IPS DF 4.7 (cell line): ENCODE data around the gene LSM3.

ENCODE experiments used
- DNase-seq: peaks from one replicate; pipeline ENCODE4 v3.0.0-alpha.2; 2013; ENCODE audit warnings: low spot score; ENCODE audit errors: extremely low read depth

The LSM3 gene

DNA sequence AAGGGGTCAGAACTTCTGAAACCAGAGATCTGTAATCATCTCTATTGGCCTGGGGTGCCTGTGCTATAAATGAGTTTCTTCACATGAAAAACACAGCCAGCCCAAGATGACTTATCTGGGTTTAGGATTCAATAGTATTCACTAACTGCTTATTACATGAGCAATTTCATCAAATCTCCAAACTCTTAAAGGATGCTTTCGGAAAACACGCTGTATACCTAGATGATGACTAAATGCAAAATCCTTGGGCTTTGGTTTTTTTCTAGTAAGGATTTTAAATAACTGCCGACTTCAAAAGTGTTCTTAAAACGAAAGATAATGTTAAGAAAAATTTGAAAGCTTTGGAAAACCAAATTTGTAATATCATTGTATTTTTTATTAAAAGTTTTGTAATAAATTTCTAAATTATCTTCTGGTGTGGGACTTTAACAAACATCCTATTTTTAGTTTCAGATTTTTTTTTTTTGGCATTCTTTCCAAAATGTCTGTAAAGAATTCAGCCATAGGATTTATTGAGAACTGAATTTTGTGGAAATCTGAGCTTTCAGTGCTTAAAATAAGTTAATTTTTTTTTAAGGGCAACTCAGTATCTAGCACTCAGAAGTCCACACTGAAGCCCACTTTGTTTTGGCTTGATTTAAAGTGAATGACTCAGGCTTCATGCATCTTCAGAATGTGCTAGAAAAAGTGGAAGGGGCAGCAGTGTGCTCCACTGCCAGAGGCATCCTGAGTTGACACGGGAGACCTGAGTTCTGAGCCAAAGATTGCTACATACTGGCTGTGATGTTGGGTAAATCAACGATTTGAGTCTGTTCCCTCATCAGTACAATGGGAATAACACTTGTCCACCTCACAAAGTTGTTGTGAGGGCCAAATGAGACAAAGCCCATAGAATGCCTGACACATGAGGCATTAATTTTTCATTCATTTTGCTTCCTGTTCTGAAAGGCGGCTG is 35.1 kb upstream of the LSM3 start:
- DNase-seq, result no peak

DNA sequence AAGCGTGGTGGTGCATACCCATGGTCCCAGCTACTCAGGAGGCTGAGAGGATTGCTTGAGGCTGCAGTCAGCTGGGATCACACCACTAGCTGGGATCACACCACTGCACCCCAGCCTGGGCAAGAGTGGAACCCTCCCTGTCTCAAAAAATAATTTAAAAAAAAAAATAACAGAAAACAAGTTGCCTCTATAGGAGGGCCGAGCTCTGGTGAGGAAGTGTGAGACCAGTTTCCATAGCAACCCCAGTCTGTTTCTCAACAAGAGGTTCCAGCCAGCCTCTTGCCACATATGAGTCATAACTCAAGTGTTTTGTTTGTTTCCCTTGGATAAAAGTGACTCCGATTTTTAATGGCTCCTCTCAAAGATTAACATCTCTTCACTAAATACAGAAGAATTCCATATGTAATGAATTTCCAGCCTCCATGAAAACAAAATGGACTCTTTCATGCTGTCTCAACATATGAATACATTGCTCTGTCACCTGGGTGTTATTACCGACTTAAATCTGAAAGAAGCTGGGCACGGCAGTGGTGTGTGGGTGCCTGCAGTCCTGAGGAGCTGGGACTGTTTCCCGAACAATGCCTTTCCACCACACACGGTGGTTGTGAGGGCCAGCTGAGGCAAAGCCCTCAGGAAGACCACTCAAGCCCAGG is 34.1 kb upstream of the LSM3 start:
- no peak for DNase-seq

DNA sequence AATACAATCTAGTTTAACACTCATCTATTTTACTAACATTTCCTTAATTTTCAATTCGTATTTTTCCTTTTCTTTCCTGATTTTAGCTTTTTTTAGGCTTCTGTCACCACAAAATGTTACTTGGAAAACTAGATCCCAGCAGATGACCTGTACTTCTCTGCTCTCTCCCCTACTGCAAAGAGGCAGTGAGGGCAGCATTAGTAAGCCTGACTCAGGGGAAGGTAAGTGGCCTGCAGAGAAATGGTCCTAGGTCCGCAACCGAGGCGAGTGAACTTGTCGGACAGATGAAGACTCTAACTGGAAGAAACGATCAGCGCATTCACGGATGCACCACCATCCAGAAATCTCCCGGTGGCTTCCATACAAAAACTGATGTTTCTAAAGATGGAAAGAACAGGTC is 33.4 kb upstream of the LSM3 start:
- no peak for DNase-seq

DNA sequence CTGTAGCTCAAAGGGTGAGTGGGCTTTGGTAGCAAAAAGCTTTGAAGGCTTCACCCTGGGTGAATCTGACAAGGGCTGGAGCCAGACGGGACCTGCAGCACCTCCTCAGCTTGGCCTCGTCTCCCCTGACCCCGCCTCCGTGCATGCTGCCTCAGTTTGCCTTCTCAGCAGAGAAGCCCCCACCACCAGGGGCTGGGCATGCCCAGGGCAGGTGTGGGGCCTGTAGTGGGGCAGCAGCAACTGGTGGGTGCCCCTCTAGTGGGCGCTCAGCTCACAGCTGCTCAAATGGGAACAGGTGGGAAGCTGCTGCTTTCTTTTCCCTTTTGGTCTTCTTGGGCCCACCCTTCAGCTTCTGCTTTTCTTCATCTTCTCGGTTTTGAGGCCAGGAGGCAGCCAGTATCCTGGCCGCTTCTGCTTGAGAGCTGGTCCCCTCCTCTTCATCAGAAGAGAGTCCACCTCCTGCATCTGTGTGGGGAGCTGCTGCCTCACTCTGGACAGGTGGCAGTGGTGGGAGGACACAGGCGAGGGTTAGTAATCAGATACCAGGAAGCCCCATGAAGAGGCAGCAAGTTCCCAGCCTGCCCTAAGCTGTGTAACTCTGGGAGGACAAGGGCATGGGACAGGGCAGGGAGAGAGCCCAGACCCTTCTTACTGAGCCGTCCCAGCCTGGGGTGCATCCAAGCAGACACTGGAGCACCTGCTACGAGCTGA is 32.8 kb upstream of the LSM3 start:
- no peak for DNase-seq

DNA sequence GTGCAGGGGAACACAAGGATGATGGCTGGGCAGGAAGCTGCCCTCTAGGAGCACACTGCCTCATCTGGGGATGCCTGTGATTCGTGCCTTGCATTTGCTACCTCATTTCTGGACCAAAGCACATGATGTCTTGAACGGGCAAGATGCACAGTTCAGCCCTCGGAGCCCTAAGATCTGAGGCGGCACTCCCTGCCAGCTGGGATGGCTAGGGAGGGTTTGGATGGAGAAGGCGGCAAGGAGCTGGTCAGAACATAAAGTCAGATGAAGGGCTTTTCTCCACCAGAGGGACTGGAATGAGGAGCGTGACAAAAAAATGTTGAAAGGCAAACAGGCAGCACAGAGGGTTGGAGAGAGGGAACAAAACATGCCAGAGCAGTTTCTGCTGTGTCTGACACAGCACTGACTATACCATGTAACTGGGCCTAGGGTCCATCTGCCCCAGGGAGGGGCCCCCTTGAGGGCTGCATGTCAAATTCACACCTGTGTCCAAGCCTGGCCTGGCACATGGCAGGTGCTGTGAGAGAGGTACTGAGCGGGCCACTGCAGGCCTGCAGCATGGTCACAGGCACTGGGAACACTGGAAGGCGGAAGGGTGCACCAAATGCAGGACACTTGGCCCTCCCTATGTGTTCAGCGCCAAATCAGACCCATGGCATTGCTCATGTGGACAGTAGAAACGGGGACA is 32.1 kb upstream of the LSM3 start:
- DNase-seq, result no peak

DNA sequence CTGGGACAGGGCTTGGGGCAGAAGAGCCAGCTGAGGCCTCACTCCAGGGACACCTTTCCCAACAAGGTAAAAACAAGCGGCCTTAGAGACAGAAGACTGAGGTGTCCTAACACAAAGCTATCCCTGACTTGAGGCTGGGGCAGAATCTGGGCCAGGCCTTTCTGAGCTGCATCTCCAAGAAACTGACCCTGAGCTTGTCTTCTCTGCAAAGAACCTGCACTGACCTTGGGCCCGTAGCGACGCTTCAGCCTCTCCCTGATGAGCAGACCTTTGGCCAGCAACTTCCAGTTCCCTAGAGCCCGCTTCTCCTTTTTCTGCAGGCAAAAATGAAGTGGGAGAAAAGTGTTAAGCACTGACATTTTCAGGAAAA is 31.6 kb upstream of the LSM3 start:
- DNase-seq, result no peak

DNA sequence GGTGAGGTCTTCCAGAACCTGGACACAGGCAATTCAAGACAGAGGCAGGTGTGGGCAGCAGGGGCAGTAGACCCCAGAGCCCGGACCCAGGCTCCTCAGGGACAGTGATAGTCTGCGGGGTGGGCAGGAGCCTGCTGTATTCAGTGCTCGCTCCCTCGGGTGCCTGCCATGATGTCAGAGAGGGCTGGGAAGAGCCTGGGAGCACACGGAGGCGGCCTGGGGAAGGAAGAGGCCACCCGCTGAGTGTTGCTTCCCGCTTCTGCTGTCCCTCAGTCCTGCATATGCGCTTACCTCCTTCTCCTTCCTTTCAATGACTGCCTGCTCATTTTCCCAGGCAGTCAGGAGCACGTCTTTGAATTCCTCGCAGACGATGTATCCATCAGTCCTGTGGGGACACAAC is 31.0 kb upstream of the LSM3 start:
- DNase-seq, result no peak

DNA sequence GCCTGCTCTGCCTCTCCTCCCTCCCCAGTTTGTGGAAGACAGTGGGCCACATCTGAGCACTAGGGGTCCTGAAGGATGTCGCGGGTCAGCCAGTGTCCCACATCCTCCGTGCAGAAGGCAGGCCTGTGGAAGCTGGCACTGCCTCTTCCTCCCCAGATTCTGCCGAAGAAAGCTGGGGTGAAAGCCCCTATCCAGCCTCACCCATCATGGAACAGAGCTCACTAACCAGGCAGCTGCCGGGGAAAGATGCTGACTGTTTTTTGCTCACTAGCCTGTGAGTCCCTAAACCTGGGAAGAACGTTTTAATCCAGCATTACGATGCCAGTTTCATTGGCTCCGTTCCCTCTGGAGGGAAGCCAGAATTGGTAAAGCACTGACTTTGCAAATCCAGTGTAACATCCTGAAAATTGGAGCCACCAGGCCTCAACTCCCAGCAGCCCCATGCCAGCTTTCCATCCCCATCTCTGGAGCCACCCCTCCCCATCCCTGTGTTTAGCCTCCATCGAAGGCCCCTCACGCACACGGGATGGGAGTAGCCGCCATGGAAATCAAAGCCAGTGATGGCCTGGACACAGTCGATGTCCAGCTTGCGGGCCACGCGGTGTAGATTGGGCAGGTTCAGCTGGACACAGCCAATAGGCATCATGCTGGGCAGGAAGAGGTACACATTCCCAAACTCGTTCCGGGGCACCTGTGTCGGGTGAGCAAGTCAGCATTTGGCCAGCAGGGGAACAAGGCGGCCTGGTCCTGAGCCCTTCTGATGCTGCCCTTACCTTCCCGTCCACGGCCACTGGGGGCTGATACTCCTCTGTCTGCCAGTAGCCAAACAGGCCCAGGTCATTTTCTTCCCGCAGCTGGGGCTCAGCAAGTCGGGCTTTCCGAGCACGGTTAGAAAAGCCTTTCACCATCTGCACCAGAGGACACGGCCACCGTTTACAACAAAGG is 30.3 kb upstream of the LSM3 start:
- no peak for DNase-seq

DNA sequence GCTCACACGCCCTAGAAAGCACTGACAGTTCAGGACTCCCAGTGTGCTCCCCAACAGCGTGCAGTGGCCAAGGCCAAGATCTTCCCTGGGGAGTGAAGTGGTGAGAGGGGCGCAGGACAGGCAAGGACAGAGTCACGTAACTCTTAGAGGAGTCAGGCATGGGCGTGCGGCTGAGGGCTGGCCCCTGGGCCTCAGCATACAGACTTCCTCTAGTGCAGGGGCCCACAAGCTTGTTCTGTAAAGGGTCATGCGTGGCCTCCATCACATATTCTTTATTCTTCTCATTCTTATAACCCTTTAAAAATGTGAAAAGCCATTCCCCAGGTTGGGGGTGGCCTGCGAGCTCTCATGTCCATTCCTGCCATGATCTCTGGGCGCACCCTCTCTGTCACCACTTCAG is 28.5 kb upstream of the LSM3 start:
- no peak for DNase-seq

DNA sequence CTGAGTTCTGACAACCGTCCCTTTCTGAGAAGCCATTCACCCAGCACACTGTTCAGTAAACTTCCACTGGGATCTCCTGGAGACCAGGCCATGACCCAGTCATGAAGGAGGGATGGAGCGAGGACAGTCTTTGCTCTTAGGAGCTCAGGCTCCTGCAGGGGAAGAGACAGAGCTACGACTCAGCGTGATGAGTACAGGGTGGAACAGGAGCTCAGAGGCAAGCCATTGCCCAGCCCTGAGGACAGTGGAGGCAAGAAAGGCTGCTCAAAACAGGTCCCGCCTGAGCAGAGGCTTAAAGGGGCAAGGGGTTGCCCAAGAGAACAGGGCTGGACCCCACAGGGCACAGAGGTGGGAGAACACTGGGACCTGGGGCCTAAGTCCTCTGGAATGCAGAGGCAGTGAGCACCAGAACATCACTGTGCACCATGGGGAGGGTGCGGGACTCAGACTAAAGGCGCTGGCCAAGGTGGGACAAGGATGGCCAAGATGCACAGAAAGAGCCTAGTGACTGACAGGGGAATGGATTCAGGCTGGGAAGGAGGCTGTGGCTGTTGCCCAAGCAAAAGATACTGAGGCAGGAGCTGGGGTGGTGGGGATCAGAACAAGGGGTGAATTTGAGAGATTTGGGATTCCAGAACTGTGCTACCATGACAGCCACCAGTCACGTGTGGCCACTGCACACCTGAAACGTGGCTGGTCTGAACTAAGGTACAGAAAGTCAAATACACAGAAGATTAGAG is 28.0 kb upstream of the LSM3 start:
- no peak for DNase-seq

DNA sequence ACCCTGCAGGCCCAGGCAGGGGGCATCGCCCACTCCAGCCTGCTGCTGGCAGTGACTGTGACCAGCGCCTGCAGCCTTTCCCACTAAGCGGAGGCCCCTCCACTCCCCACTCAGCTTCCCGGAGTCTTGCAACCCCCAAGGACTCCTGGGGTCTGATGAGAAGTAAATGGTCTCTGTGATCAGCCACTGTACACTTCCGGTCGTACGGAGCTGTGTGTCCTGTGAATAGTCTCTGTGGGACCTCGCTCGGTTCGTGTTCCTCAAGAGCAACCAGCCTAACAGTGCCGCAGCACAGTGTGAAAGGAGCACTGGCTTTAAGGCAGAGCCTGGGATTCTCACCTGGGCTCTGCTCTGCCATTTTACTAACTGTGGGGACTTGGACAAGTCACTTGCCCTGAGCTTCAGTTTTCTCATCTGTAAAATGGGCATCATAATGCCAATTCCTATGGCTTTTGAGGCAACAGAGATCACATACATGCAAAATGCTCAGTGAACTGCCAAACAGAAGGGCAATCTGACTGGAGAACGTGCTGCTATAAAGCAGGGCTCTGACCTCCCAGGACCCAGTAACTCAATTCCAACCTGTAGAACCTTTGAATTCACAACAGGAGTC is 27.0 kb upstream of the LSM3 start:
- no peak for DNase-seq

DNA sequence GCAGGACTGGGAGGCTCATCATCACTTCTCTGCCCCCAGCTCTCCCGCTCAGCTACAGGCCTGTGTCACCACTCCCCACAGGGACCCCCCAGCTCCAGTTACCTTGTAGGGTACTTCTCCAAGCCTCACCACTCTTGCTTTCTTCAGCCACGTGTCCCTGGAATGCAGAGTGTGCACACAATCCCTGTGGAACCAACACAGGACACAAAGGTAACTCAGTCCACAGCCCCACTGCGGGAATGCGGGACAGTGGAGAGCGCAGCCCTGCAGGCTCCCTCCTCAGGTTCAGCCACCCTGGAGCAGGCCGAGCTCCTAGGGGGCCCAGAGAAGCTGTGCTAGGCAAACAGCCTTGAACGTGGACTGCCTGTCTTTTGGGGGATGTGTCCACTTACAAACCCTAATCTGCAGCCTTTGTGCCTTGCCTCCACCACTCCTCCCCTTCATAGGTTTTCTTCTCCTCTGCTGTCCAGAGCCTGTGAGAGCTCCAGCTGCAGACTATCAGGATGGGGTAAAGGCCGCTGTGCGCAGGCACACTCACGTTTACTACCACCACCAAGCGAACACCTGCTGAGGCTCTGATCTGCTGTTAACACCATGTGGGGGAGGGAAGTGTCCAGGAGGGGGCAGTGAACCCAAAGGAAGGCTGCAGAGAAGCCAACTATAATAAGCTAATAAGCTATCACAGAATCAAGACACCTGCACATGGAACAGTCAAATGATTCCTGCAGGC is 26.2 kb upstream of the LSM3 start:
- DNase-seq, result no peak

DNA sequence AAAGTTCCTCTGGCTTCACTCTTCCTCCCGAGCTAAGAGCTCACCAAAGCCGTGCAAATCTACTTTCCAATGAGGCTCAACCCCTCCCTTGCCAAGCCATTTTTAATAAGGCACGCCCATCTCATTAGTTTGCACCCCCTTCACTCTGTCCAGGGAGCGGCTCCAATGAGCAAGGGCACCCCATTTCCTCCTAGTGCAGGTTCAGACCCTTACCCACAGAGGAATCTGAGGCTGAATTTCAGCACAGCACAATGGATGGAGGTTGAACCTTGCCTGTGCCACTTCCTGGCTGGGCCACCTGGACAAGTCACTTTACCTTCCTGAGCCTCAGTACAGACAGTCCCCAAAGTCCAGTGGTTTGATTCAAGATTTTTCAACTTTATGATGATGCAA is 25.7 kb upstream of the LSM3 start:
- no peak for DNase-seq

DNA sequence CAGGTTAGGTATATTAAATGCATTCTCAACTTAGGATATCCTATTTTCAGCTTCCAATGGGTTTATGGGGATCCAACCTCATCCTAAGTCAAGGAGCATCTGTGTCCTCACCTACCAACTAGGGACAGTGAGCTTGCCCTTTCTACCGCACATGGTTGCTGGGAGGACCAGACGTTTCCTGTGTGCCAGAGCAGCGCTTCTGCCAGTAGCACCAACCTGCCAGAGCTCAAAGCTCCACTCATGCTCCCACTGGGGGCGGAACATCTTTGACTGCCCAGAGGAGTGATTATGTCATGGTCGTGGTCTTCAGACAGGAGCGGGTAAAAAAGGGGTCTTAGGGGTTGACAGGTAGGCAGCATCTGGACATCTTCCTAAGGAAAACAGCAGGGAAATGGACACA is 25.0 kb upstream of the LSM3 start:
- no peak for DNase-seq

DNA sequence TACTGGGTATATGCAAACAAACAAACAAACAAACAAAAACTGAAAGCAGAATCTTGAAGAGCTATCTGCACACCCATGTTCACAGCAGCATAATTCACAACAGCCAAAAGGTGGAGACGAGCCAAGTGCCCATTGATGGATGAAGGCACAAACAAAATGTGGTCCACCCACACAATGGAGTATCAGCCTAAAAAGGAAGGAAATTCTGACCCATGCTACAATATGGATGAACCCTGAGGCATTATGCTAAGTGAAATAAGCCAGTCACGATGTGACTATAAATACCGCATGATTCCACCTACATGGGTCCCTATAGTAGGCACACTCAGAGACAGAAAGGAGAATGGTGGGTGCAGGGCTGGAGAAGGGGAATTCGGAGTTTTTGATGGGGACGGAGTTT is 24.3 kb upstream of the LSM3 start:
- DNase-seq, result no peak

DNA sequence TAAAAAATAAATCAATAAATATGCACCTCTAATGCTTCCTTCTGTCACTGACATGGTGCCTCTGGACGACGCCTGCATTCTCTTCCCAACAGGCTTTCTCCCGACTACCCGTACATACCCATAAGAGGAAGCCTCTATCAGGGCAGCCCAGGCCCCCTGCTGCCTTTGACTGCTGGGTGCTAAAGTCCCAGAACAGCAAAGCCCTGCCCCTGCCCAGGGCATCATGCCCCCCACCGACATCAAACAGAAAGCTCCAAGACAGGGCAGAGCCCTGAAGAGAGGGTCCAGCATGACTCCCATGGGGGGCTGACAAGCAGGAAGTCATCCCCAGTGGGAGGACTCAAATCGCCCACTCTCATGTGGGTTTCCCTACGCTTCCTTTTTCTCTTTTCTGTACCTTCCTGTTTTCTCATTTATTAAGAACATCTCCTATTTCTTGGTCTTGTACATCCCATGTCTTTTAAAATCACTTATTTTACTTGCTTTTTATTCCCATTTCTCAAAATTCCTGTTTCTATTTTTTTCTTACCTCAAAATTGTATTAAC is 23.6 kb upstream of the LSM3 start:
- DNase-seq, result no peak

DNA sequence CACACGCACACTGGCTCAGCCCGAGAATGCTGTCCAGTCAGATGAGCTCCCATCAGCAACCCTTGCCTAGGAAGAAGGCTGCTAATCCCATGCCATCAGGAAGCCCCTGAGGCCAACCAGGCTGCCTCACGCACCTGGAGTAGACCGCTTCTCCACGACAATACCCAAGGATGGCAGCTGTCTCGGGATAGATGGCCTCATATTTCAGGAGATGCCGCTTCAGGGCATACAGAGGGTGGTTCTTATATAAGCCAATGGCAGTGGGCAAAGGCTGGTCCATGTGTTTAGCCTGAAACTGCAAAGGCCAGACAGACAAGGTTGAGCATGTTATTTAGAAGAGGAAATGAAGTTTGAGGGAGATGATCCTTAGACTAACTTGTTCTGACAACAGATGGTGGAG is 22.4 kb upstream of the LSM3 start:
- DNase-seq, result no peak

DNA sequence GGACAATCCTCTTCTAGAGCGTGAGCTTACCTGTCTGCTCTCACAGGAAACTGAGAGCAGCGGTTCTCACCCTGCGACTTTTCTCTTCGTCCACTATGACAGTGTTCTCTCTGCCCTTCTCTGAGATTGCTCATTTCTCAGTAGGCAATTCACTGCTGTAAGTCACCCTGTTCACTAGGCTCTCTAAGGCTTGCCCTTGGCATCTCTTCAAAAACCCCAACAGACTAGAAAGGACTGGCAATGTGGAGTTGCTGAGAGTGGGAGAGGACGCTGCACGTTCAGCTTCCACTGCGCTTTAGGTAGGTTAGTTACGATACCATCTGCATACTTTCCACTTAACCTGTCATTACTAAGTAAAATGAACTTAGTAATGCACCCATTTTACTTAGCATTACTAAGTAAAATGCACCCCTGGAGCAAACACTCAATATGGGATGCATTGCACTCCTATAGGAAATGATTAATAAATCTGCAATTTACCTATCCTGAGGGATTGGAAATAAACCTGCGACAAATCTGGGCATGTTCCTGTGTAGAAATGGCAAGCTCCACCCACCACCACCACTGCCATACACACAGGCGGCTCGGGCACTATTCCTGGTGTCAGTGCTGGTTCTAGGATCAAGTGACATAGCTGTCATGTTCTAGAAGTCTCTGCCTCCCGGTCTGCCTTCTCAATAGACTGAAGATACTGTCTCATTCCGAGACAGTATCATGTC is 21.6 kb upstream of the LSM3 start:
- no peak for DNase-seq
